Measurements from ENCODE around the gene UGP2. TPM values are rescaled to one million over a fixed set of nuclear protein-coding genes. Genes with fewer than 3 reads are reported as not detected.

The UGP2 gene
- total and polyA plus RNA-seq, 2 donors (not counting 1 experiment from before 2014, with no cell fraction given): 19.1 to 68.8 TPM

DNA sequence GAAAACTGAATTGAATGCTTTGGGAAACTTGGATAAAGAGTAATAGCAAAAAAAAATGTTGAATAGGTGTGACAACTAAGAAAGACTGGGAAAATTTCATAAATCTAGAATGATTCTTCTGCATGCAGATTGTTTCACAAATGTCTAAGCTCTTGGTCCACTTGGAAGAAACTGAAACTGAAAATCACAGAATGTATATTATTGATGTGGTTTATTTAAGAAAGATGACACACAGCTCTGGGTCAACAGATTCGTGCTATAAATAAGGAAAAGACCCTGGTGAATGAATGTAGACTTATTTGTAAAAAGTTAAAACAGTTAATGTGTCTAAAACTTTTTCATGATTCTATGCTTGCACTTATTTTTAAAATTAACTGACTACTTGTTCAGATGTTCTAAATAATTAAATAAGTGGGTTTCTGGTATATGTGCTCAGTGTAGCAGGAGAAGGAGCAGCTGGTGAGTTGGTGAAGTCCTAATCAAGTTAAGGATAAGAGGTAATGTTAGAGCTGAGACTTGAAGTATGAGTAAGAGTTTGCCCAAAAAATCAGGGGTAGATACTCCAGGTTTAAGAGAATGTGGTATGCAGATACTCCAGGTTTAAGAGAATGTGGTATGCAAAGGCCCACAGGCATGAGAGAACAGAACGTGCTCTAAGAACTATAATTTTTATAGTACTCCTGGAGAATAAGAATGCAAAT, 24.5 kb downstream of the UGP2 start:
- Histone ChIP-seq H3K27me3 (replicated peaks in 1 of 4; ENCODE audit: control extremely low read depth in 1 of 4, control insufficient read depth in 3 of 4, insufficient read depth in 4 of 4, low read length in 3 of 4) (no peaks in the 10 kb centered on the region), H3K27ac (ENCODE audit: low read length in 2 of 2) (no peak overlapping the region), H3K9me3 (ENCODE audit: control extremely low read depth in 1 of 3, control insufficient read depth in 2 of 3, insufficient read depth in 1 of 3, low read length in 2 of 3) (no peaks in the 10 kb centered on the region), H2AFZ (ENCODE audit: insufficient read depth, low read depth, low read length, poor library complexity, severe bottlenecking) (no peak overlapping the region), H3K4me2 (replicated peaks; ENCODE audit: low read depth, low read length, poor library complexity, severe bottlenecking) (no peak overlapping the region), H3K79me2 (ENCODE audit: control insufficient read depth, insufficient read depth, low read length) (peaks cover 13% of the 10 kb centered on the region), H3K9ac (ENCODE audit: low read length) (no peak overlapping the region), H4K20me1 (ENCODE audit: control insufficient read depth, insufficient read depth, low read length, poor library complexity, severe bottlenecking) (peaks cover 8% of the 10 kb centered on the region), H3K4me1 (ENCODE audit: control insufficient read depth in 2 of 2, insufficient read depth in 2 of 2, low read length in 2 of 2) (peaks cover 0 to under 1% of the 10 kb centered on the region in 2 donors), H3K4me3 (ENCODE audit: control extremely low read depth in 1 of 5, extremely low read depth in 1 of 5, insufficient read depth in 1 of 5, low read depth in 2 of 5, low read length in 4 of 5) (no peak overlapping the region), H3K36me3 (replicated peaks in 1 of 2; ENCODE audit: control extremely low read depth in 1 of 2, control insufficient read depth in 1 of 2, extremely low read depth in 1 of 2, insufficient read depth in 2 of 2, low read length in 1 of 2) (peaks cover 5 to 24% of the 10 kb centered on the region in 2 experiments)
- no peak overlapping the region for H3K27ac Mint-ChIP-seq
- ChIA-PET POLR2A (interaction anchor here (0.5 kb wide), 1 partner anchor 1775 kb away, joined by 6 read pairs; no protein-coding TSS in a partner anchor), CTCF (interaction anchor here (1.0 to 8.0 kb wide), 4 partner anchors 9 to 176 kb away, joined by 3 to 178 read pairs (median 22); no protein-coding TSS in a partner anchor)
- ATAC-seq (ENCODE audit: low read depth) (no peak), DNase-seq (no peak)
- no peak for TF ChIP-seq CTCF (IDR thresholded peaks at IDR 0.05)
- no peak overlapping the region for H3K4me3 Mint-ChIP-seq
- peaks cover 10% of the 10 kb centered on the region for H3K4me1 Mint-ChIP-seq
- H3K27me3 Mint-ChIP-seq: no peaks in the 10 kb centered on the region
- WGBS (ENCODE audit: insufficient coverage): 80% methylated on average over 1 of the region's 2 CpGs
- H3K9me3 Mint-ChIP-seq (ENCODE audit: insufficient read depth): no peaks in the 10 kb centered on the region
- intact Hi-C loops (cut with micrococcal nuclease): loop anchor here (10.0 kb wide), 1 partner anchor 791 kb away; no protein-coding TSS in a partner anchor

- intact Hi-C loops (cut with micrococcal nuclease): no loop called here
- Mint-ChIP-seq H3K4me1 (peaks cover 12% of the 10 kb centered on the region), H3K4me3 (no peak overlapping the region), H3K9me3 (ENCODE audit: insufficient read depth) (no peaks in the 10 kb centered on the region), H3K27me3 (no peaks in the 10 kb centered on the region), H3K27ac (no peak overlapping the region)
- no peaks in the 10 kb centered on the region for H3K27me3 ChIP-seq (replicated peaks in 1 of 4; ENCODE audit: control extremely low read depth in 1 of 4, control insufficient read depth in 3 of 4, insufficient read depth in 4 of 4, low read length in 3 of 4)
- 100% methylated on average over 2 of the region's 4 CpGs for WGBS (ENCODE audit: insufficient coverage)
- H3K4me1 ChIP-seq (ENCODE audit: control insufficient read depth in 2 of 2, insufficient read depth in 2 of 2, low read length in 2 of 2): no peaks in the 10 kb centered on the region
- no peak overlapping the region for H3K4me2 ChIP-seq (replicated peaks; ENCODE audit: low read depth, low read length, poor library complexity, severe bottlenecking)
- H3K27ac ChIP-seq (ENCODE audit: low read length in 2 of 2): no peak overlapping the region
- DNase-seq (no peak), ATAC-seq (ENCODE audit: low read depth) (no peak)
- peaks cover 1 to 22% of the 10 kb centered on the region in 2 experiments for H3K36me3 ChIP-seq (replicated peaks in 1 of 2; ENCODE audit: control extremely low read depth in 1 of 2, control insufficient read depth in 1 of 2, extremely low read depth in 1 of 2, insufficient read depth in 2 of 2, low read length in 1 of 2)
- peaks cover 34% of the 10 kb centered on the region for H3K79me2 ChIP-seq (ENCODE audit: control insufficient read depth, insufficient read depth, low read length)
- H3K4me3 ChIP-seq (ENCODE audit: control extremely low read depth in 1 of 5, extremely low read depth in 1 of 5, insufficient read depth in 1 of 5, low read depth in 2 of 5, low read length in 4 of 5): no peak overlapping the region
- peaks cover 25% of the 10 kb centered on the region for H4K20me1 ChIP-seq (ENCODE audit: control insufficient read depth, insufficient read depth, low read length, poor library complexity, severe bottlenecking)
- no peak overlapping the region for H3K9ac ChIP-seq (ENCODE audit: low read length)
- peaks cover 0 to 1% (median 0%) of the 10 kb centered on the region in 3 donors for H3K9me3 ChIP-seq (ENCODE audit: control extremely low read depth in 1 of 3, control insufficient read depth in 2 of 3, insufficient read depth in 1 of 3, low read length in 2 of 3)
- TF ChIP-seq EZH2 (IDR thresholded peaks at IDR 0.05; ENCODE audit: borderline replicate concordance, insufficient read depth, low read depth, low read length, poor library complexity, severe bottlenecking) (no peak), CTCF (IDR thresholded peaks at IDR 0.05) (no peak)
- CTCF ChIA-PET: interaction anchor here (0.7 kb wide), 1 partner anchor 177 kb away, joined by 3 read pairs; no protein-coding TSS in a partner anchor
- H2AFZ ChIP-seq (ENCODE audit: insufficient read depth, low read depth, low read length, poor library complexity, severe bottlenecking): no peak overlapping the region
- POLR2A ChIA-PET: no interaction called here
Observed at GRCh38 chr2:63870679-63871078, 29.0 kb downstream of the UGP2 start.

All from B cell (primary cell).